NCI-H774 (cell line): ENCODE results near the gene MORC4.

Source experiments
- DNase-seq: peaks from one replicate; lab custom pipeline; 2025; lab: John Stamatoyannopoulos, UW

MORC4 gene

DNA sequence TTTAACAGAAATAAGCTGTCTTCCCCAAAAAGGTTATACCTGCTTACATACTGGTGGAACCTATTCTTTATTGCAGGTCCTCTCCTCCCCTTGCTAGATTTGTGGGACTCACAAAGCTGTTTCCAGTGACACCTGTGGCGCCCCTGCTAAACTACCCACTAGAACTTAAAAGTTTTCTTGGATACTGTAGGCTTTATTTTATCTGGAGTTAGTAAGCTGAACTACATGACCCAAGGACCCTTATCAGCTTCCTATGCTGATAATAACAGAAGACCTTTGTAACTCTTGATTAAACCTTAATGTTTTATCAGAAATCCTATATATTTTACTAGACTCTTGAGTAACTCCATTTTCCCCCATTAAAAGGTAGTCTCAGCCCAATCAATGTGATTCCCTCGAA is 47.5 kb downstream of the MORC4 start:
- no peak for DNase-seq

DNA sequence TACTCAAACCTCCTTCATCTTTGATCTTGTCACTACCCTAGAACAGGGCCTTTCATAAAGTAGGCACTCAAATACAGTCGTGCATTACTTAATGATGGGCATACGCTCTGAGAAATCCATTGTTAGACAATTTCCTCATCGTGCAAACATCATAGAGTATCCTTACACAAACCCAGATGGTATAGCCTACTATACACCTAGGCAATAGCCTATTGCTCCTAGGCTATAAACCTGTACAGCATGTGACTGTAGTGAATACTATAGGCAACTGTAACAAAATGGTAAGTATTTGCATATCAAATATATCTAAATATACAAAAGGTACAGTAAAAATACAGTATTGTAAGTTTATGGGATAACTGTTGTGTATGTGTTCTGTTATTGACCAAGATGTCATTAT is 47.9 kb downstream of the MORC4 start:
- DNase-seq = no peak

DNA sequence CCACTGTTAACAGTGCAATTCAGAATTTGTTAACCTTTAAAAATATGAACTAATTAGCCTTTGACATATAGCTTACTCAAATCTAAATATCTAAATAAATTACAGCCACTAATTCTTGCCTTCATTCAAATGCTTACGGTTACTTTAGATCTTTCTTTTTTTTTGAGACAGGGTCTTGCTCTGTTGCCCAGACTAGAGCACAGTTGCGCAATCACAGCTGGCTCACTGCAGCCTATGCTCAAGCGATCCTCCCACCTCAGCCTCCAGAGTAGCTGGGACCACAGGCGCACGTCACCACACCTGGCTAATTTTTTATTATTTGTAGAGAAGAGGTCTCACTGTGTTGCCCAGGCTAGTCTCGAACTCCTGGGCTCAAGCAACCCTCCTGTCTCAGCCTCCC is 48.8 kb downstream of the MORC4 start:
- DNase-seq = no peak

DNA sequence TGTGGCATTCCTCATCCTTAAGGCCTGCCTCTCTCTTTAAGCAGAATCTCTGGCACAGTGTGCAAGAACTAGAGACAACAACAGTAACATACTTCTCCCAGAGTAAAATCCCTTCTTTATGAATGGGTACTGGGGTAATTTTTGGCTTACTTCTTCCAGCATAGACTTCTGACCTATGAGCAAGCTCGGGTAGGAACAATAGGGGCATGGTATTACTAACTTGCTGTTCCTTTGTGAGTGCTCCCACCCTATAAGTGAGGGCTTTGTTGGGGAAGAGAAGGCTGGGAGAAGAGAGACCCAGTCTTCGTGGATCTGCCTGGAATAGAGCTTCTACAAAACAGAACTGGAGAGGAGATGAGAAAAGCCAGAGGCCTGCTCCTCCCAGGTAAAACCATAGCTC is 49.6 kb downstream of the MORC4 start:
- DNase-seq = no peak

DNA sequence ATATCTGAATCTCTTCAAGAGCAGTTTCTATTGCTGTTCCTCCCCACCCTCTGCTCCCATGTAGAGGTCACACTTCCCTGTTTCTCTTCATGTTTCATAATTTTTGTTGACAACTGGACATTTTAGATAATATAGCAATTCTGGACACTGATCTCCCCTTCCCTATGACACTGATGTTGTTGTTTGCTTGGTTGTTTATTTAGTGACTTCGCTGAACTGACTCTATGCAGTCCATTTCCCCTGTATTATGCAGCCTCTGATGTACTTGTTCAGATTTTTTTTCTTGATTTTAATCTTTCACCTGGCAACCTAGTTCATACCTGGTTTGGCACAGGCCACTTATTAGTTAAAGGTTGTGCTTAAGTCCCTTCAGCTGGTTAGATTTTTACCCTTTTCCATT is 50.6 kb downstream of the MORC4 start:
- DNase-seq = no peak

DNA sequence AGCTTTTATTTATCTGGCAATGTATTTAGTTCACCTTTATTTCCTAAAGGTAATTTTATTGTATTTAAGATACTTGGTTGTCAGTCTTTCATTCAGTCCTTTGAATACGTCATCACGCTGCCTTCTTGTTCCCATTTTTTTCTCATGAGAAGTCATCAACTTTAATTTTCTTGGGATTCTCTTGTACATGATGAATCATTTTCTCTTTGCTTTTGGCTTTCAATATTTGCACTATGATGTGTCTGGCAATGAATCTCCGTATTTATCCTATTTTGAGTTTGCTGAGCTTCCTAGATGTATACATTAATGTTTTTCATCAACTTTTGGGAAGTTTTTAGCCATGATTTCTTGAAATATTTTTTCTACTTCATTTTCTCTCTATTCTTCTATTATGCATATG is 51.4 kb downstream of the MORC4 start:
- no peak for DNase-seq

DNA sequence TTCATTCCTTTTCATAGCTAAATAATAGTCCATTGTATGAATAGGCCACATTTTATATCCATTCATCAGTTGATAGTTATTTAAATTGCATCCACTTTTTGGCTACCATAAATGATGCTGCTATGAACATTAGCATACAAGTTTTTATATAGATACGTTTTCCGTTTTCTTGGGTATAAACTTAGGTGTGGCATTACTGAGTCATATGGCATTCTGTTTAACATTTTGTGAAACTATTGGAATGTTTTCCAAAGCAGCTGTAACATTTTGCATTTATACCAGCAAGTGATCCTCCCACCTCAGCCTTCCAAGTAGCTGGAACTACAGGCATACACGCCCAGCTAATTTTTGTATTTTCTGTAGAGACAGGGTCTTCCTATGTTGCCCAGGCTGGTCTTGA is 53.5 kb downstream of the MORC4 start:
- DNase-seq = no peak

DNA sequence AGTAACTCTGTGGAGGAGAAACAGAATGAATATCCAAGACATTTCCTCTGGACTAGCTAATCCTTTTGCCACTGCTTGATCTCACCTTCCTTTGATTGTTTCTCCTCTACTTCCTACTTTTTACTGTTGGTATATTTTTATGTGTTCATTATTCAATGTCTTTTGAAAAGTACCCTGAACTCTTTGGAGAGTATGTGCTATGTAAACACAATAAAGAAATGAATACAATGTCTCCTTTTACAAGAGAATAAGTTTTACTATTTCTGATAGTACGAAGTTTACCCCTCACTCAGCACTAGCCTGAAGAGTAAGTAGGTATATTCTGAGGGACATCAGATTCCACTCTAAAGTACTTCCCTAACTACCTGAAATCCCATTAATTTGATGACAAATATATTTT is 59.9 kb downstream of the MORC4 start:
- no peak for DNase-seq

DNA sequence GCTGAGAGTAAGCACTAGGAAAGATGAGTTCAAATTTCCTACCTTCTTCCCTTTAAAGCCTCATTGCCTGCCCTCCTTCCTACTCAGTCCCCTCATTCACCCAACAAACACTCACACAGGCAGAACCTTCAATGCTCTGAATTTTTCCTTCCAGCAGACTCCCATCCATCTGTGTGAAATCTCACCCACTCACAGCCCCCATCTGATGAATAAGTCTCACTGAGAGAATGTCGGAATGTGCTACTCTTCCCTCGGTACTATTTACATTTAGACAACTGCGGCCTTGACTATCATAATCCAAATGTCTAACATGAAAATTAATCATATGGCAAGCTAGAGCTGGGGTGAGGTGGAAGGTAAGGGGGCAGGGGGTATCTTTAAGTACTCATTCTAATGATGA is 60.4 kb downstream of the MORC4 start:
- DNase-seq = no peak

DNA sequence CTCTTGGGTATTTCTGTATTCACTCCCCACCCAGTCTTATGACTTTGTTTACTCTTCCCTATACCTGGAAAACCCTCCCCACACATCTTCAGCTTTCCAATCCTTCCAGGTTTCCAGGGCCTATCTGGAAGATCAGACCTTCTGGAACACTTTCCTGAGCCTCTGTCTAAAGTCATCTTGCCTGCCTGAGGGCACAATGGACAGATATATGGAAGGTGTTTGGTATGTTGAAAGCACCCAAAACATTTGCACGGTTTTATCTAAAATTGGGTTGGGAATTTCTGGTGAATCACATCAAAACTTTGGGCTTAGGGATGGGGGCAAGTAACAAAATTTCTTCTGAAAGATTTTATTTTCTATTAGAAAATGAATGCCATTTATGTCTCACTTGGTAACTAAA is 63.8 kb downstream of the MORC4 start:
- no peak for DNase-seq

DNA sequence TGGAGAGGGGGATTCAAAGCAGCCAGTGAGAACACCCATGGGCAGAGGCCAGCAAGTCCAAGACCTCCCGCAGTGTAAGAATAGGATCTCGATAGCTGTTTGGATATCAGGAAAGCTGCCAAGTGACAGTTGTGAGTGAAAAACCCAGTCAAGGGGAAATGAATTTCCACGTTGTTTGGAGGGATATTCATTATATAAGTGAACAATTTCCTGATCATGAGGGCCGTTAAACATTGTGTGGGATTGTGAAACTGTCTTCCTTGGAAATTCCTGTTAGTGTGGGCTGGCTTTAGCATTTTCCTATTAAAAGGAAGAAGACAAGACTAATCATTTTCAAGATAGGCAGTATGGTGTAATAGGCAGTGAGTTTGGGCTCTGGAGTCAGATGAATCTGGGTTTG is 64.8 kb downstream of the MORC4 start:
- DNase-seq = no peak

DNA sequence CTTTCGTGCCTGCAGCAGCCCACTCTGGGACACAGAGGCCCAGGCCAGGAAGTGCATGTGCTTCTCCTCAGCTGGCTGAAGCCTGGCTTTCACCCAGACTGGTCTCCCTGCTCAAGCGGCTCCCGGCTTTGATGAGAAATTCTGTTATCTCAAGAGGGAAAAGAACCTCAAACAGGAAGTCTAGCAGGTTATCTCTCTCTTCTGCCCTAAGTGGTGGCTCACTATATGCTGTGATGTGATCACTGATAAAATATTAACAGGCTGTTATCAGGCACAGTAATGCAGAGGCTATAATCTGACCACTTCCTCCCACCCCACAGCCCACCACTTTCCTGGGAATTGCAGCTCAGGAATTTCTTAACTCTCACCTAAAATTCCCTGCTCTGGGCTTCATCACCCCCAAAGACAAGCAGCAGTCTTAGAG is 66.5 kb downstream of the MORC4 start:
- DNase-seq = no peak

DNA sequence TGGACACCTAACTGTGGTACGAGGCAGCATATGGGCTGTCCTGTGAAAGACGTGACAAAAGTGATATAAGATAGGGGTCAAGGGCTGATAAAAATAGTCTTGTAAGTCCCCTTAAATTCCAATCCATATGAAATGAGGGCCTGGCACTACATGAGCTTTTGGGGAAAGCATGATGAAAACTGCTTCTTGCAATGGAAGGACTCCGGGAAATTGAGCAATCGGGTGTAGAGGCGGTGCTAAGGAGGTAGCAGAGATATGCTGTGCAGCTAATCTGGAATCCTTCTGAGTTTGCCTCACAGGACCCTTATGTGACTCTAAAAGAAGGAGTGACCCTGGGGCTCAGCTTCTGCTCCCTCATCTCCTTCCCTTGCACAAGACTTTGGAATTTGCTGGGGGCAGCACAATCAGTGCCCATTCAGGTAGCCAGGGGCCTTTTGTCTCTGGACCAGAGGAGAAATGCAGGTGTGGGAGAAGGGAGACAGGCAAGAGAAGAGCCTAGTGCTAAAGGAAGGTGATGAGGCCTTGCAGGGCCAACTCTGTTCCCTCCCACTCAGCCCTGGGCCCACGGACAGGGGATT is 67.0 kb downstream of the MORC4 start:
- no peak for DNase-seq

DNA sequence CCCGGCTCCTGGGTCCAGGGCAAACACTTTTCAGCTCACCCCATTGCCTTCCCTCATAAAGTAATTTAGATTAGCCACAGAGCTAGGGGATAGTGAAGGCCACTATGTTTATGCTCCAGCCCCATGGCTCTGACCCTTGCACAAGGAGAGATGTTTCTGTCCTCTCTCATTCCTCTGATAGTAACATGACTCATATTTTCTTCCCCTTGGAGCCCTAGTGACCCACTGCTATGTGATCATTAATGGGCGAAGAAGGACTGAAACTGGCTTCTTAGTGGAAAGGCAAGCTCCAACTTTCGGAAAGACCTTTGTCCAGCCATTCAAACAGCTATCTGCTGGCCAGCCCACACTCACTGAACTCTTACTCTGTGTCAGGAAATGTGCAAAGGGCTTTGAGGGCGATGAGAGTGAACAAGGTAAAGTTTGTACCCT is 67.5 kb downstream of the MORC4 start:
- DNase-seq = no peak

DNA sequence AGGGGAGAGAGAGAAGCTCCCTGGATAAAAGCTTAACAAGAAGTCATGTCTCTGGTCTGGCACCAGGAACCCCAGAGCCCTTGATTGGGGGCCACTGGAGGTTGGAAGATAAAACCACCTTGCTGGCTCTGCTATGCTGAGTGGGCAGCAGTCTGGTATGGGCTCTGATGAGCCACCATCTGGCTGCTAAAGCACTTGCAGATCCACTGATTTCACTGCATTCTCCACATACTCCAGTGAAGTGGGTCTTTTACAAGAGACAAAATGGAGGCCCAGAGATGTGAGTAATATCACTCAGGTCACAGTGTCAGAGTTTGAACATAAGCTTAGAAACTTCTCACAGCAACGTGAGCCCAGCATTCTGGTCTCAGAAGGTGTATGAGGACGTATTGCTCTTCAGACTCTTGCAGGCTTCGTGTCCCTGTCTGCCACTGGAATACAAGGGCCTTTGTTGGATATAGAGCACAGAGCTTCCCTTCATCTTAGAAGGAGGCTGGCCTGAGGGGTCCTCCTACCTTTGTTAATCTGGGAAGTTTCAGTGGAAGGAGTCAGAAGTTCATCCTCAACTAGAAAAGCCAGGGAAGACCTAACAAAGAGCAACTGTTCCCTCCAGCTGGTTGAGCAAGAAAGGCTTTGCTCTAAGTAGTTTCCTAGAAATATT is 68.1 kb downstream of the MORC4 start:
- DNase-seq = no peak

DNA sequence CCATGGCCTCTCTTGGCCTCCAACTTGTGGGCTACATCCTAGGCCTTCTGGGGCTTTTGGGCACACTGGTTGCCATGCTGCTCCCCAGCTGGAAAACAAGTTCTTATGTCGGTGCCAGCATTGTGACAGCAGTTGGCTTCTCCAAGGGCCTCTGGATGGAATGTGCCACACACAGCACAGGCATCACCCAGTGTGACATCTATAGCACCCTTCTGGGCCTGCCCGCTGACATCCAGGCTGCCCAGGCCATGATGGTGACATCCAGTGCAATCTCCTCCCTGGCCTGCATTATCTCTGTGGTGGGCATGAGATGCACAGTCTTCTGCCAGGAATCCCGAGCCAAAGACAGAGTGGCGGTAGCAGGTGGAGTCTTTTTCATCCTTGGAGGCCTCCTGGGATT is 71.8 kb downstream of the MORC4 start:
- no peak for DNase-seq

DNA sequence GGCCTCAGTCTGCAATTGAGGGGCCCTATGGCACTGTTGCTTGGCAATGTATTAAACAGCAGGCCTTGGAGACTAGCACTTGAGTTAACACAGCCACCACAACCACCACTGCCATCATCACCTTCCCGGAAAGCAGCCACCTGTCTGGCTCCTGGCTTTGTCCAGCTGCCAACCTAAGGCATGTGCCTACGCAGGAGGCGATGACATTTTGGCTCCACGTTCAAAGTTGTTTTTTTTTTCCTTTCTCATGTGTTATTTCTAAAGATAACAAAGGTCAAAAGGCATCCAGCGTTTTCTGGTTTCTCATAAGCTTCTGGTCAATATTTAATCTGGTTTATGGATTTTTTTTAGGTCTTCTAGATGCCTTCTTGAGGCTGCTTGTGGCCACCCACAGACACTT is 72.3 kb downstream of the MORC4 start:
- DNase-seq = no peak

DNA sequence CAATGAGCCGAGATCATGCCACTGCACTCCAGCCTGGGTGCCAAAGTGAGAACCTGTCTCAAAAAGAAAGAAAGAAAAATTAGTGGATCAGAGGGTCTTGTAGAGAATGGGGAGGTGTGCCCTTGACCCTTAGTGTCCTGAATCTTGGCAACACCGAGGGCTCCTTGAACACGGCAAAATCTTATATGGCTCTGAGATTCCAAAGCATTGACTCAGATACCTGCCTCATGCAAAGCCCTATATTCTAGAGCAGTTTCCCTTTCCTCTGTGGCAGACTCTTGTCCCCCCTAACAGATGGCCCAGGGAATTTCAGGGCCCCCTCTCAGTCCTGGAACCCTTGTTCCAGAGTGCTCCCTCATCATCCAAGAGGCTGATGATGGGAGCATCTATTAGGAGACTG is 73.0 kb downstream of the MORC4 start:
- no peak for DNase-seq

DNA sequence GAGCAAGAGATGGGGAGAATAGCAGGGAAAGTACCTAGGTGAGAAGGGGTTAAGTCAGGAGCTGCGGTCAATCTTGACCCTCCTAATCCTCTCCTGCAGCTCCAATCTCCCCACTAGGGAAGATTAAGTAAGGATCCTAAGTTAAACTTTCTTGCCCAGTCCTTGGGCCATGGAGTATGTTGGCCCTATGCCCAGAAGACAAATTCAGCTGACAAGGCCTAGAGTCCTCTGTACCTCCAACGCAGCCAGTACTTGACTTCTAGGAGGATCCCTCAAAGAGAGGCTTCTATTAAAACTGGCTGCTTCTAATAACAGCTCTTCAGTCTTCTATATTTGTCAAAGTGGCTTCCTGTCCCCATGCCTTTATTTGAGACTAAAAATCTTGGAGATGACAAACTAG is 78.4 kb downstream of the MORC4 start:
- DNase-seq = no peak

DNA sequence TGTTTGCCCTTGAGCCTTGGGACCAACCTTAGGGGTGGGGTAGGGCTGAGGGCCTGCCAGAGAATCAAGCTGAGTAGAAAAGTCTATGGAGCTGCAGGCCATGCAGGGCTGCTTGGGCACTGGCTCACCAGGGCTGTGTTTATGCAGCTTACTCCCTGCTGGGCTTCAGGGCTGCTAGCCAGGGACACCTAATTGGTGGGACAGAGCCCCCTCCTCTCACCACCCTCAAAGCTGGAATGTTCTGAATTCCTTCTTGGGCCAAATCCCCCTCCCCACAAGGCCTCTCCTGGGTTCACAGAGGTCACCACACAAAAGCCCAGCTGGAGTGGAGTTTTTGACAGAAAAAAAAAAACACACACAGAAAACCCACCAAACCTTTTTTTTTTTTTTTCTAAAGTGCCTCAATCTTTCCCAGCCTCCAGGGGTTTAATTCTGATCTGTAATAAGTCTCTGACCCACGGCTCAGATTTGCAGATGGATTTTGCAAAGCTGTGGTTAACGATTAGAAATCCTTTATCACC is 80.0 kb downstream of the MORC4 start, which contains the start of gene CLDN2:
Gene CLDN2, plus strand, starts transcription at position 471 of the 521 bp plus-strand sequence. CDS start 7,827 bp downstream, outside the sequence.
- no peak for DNase-seq

DNA sequence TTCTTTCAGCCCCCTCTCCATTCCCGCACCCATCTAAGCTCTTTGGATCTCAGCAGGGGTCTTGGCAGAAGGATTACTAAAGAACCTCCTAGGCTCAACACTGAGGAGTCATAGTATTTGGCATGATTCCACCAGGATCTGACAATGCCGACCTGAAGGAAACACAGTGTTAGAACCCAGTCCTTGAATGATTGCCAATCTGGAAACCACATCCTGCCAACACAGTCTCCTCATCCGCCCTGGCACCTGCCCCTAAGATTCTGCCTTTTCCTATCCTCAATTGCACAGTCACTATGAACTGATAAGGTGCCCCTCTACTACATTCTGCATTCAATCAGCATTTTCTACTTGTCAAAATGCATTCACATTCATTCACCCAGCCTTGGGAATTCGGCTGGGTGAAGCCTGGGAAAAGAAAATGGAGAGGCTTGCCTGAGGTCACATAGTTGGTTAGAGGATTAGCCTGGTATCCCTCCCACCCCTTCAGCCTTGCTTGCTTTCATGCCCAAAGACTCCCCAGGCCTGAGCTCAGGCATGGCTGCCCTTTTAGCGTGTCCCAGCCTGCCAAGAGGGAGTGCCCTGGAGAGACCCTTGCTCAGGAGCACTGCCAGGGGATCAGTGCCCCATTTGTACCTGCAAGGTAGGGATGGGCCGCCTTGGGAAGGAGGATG is 82.0 kb downstream of the MORC4 start:
- DNase-seq = no peak

DNA sequence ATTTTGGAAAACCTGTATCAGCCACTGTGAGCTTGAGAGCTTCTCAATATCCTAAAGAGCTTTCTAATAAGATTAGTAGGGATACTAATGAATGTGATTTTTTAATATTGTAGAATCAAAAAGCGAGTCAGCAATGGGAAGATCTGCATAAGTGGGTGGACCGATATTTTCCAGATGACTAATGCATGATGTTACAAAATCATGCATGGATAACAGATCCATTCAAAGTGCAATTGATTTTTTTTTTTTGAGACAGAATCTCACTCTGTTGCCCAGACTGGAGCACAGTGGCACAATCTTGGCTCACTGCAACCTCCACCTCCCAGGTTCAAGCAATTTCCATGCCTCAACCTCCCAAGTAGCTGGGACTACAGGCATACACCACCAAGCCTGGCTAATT is 87.1 kb downstream of the MORC4 start:
- DNase-seq = no peak

DNA sequence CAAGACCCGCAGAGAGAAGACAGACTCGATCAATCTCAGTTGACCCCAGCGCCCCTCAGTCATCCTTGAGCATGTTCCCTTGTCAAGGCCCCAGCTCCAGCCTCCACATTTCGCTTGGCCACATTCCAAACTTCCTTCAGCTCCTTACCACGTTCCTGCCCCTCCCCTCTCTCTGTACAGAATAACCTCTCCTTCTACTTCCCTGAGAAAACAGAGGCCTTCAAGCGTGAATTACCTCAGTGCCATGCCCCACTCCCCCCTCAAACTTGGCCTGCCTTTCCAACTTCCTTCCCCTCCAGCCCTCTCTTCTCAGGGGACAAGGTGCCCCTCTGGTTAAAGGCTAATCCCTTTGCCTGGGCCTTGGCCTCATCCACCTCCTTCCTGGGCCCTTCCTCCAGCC is 93.7 kb downstream of the MORC4 start:
- DNase-seq = no peak
